ENCODE results near the gene USP33. TPM values are rescaled to one million over a fixed set of nuclear protein-coding genes. Genes with fewer than 3 reads are reported as not detected.

The USP33 gene
- polyA plus RNA-seq, 1 donor from 2014 or later: 267 TPM

DNA sequence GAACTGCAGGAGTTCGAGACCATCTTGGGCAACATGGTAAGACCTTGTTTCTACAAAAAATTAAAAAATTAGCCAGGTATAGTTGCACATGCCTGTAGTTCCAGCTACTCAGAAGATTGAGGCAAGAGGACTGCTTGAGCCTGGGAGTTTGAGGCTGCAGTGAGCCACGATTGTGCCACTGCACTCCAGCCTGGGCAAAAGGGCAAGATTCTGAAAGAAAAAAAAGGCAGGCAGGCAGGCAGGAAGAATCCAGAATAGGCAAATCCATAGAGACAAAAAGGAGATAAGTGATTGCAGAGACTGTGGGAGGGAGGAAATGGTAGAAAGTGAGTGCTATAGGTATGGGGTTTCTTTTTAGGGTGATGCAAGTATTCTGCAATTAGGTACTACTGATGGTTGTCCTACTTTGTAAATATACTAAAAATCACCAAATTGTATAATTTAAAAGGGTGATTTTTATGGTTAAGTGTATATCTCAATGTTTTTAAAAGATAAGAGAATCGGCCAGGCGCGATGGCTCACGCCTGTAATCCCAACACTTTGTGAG, 106.6 kb downstream of the USP33 start:
- Histone ChIP-seq H3K9ac (ENCODE audit: low read length) (no peak overlapping the region), H3K9me3 (ENCODE audit: low read length) (no peaks in the 10 kb centered on the region), H3F3A (ENCODE audit: insufficient read depth, low read length, poor library complexity, severe bottlenecking) (no peaks in the 10 kb centered on the region), H3K79me2 (replicated peaks; ENCODE audit: insufficient read depth, low read length) (peaks cover 41% of the 10 kb centered on the region), H3K4me3 (ENCODE audit: low read length) (no peak overlapping the region), H4K20me1 (ENCODE audit: insufficient read depth) (no peaks in the 10 kb centered on the region), H3K36me3 (ENCODE audit: insufficient read depth, low read length) (no peaks in the 10 kb centered on the region), H3K4me2 (ENCODE audit: low read length) (no peak overlapping the region), H2AFZ (ENCODE audit: low read depth, low read length) (no peak overlapping the region), H3K27me3 (ENCODE audit: insufficient read depth, low read depth, low read length) (no peaks in the 10 kb centered on the region), H3K27ac (ENCODE audit: low read length) (no peak overlapping the region), H3K9me2 (ENCODE audit: insufficient read depth, low read length) (no peaks in the 10 kb centered on the region)
- TF ChIP-seq SMC3 (conservative IDR thresholded peaks at IDR 0.05; ENCODE audit: poor library complexity) (no peak), EZH2 (IDR thresholded peaks at IDR 0.05; ENCODE audit: borderline replicate concordance, insufficient read depth, low read length, poor library complexity, severe bottlenecking) (no peak), RAD21 (conservative IDR thresholded peaks at IDR 0.05) (no peak), MXI1 (conservative IDR thresholded peaks at IDR 0.05; ENCODE audit: poor library complexity, severe bottlenecking) (no peak), REST (IDR thresholded peaks at IDR 0.05; ENCODE audit: borderline replicate concordance) (no peak), POLR2AphosphoS5 (IDR thresholded peaks at IDR 0.05) (no peak), TAF1 (IDR thresholded peaks at IDR 0.05; ENCODE audit: low read depth) (no peak), EP300 (conservative IDR thresholded peaks at IDR 0.05; ENCODE audit: poor library complexity, severe bottlenecking) (no peak)
- TF ChIP-seq, protein P1, sequence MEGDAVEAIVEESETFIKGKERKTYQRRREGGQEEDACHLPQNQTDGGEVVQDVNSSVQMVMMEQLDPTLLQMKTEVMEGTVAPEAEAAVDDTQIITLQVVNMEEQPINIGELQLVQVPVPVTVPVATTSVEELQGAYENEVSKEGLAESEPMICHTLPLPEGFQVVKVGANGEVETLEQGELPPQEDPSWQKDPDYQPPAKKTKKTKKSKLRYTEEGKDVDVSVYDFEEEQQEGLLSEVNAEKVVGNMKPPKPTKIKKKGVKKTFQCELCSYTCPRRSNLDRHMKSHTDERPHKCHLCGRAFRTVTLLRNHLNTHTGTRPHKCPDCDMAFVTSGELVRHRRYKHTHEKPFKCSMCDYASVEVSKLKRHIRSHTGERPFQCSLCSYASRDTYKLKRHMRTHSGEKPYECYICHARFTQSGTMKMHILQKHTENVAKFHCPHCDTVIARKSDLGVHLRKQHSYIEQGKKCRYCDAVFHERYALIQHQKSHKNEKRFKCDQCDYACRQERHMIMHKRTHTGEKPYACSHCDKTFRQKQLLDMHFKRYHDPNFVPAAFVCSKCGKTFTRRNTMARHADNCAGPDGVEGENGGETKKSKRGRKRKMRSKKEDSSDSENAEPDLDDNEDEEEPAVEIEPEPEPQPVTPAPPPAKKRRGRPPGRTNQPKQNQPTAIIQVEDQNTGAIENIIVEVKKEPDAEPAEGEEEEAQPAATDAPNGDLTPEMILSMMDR (IDR thresholded peaks at IDR 0.05; ENCODE audit: poor library complexity, severe bottlenecking): no peak

- no peak for TF ChIP-seq SMC3 (conservative IDR thresholded peaks at IDR 0.05; ENCODE audit: poor library complexity)
- TF ChIP-seq EZH2 (IDR thresholded peaks at IDR 0.05; ENCODE audit: borderline replicate concordance, insufficient read depth, low read length, poor library complexity, severe bottlenecking): no peak
- TF ChIP-seq, protein P1 (IDR thresholded peaks at IDR 0.05; ENCODE audit: poor library complexity, severe bottlenecking): no peak
- TF ChIP-seq EP300 (conservative IDR thresholded peaks at IDR 0.05; ENCODE audit: poor library complexity, severe bottlenecking): no peak
- no peak for TF ChIP-seq RAD21 (conservative IDR thresholded peaks at IDR 0.05)
- TF ChIP-seq REST (IDR thresholded peaks at IDR 0.05; ENCODE audit: borderline replicate concordance): no peak
- TF ChIP-seq MXI1 (conservative IDR thresholded peaks at IDR 0.05; ENCODE audit: poor library complexity, severe bottlenecking): no peak
- TF ChIP-seq POLR2AphosphoS5 (IDR thresholded peaks at IDR 0.05): no peak
- TF ChIP-seq TAF1 (IDR thresholded peaks at IDR 0.05; ENCODE audit: low read depth): no peak
- no peak overlapping the region for H3K4me2 ChIP-seq (ENCODE audit: low read length)
- no peak overlapping the region for H3K9ac ChIP-seq (ENCODE audit: low read length)
- no peaks in the 10 kb centered on the region for H3K9me3 ChIP-seq (ENCODE audit: low read length)
- no peak overlapping the region for H2AFZ ChIP-seq (ENCODE audit: low read depth, low read length)
- no peaks in the 10 kb centered on the region for H3K9me2 ChIP-seq (ENCODE audit: insufficient read depth, low read length)
- no peaks in the 10 kb centered on the region for H4K20me1 ChIP-seq (ENCODE audit: insufficient read depth)
- no peaks in the 10 kb centered on the region for H3F3A ChIP-seq (ENCODE audit: insufficient read depth, low read length, poor library complexity, severe bottlenecking)
- H3K27me3 ChIP-seq (ENCODE audit: insufficient read depth, low read depth, low read length): no peaks in the 10 kb centered on the region
- peaks cover 49% of the 10 kb centered on the region for H3K79me2 ChIP-seq (replicated peaks; ENCODE audit: insufficient read depth, low read length)
- no peak overlapping the region for H3K27ac ChIP-seq (ENCODE audit: low read length)
- no peaks in the 10 kb centered on the region for H3K36me3 ChIP-seq (ENCODE audit: insufficient read depth, low read length)
- no peak overlapping the region for H3K4me3 ChIP-seq (ENCODE audit: low read length)
Observed at GRCh38 chr1:77652268-77652667, 107.4 kb downstream of the USP33 start.

Data from neural cell (in vitro differentiated cells).